ENCODE data around the gene FBXO47. TPM values are rescaled to one million over a fixed set of nuclear protein-coding genes. Genes with fewer than 3 reads are reported as not detected.

The FBXO47 gene
- total RNA-seq, 1 donor from 2014 or later = not detected

DNA sequence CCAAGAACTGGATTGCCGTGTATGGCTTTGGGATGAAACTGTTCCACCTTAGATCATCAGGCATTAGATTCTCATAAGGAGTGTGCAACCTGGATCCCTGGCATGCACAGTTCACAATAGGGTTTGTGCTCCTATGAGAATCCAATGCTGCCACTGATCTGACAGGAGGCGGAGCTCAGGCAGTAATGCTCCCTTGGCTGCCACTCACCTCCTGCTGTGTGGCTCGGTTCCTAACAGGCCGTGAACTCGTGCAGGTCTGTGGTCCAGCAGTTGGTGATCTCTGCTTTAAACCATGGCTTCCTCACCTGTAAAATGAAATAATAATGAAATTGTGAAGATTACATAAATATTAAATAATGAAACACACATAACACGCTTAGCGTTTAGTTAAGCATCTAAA is 45.5 kb upstream of the FBXO47 start:
- Histone ChIP-seq H3K4me3 (no peak overlapping the region), H3K27ac (no peak overlapping the region), H3K9me3 (no peaks in the 10 kb centered on the region), H3K36me3 (no peaks in the 10 kb centered on the region), H3K27me3 (ENCODE audit: low read depth) (no peaks in the 10 kb centered on the region), H3K4me1 (peaks cover 17% of the 10 kb centered on the region)
- intact Hi-C loops (cut with DNase I) = no loop called here
- TF ChIP-seq, protein P1, sequence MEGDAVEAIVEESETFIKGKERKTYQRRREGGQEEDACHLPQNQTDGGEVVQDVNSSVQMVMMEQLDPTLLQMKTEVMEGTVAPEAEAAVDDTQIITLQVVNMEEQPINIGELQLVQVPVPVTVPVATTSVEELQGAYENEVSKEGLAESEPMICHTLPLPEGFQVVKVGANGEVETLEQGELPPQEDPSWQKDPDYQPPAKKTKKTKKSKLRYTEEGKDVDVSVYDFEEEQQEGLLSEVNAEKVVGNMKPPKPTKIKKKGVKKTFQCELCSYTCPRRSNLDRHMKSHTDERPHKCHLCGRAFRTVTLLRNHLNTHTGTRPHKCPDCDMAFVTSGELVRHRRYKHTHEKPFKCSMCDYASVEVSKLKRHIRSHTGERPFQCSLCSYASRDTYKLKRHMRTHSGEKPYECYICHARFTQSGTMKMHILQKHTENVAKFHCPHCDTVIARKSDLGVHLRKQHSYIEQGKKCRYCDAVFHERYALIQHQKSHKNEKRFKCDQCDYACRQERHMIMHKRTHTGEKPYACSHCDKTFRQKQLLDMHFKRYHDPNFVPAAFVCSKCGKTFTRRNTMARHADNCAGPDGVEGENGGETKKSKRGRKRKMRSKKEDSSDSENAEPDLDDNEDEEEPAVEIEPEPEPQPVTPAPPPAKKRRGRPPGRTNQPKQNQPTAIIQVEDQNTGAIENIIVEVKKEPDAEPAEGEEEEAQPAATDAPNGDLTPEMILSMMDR (IDR thresholded peaks at IDR 0.05) = no peak
- ATAC-seq (no peak), DNase-seq (no peak)

DNA sequence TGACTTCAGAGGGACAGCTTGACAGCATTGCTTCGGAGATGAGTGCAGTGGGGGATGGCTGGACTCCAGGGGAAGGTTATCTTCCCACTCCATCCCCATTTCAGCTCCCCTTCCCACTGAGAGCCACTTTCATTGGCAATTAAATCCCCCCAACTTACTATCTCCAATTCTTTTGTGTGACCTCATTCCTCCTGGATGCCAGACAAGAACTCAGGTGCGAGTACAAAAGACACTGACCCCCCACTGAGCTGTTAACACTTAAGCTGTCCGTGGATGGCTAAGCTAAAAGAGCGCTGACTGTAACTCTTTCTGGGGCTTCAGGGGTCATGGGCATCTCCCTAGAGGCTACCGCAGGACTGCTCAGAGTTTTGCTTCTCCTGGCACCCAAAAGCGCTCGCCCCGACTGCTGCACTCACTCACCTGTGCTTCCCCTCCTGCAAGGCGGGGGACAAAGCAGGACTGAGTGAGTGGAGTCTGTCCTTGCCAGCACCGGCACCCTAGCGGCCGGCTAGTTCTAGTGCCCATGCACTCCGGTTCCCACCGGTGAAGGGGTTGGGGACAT is 44.8 kb upstream of the FBXO47 start:
- Histone ChIP-seq H3K36me3 (no peaks in the 10 kb centered on the region), H3K27ac (no peak overlapping the region), H3K9me3 (no peaks in the 10 kb centered on the region), H3K27me3 (ENCODE audit: low read depth) (no peaks in the 10 kb centered on the region), H3K4me1 (peaks cover 13% of the 10 kb centered on the region), H3K4me3 (no peak overlapping the region)
- TF ChIP-seq, protein P1 (IDR thresholded peaks at IDR 0.05) = no peak
- intact Hi-C loops (cut with DNase I) = no loop called here
- ATAC-seq = no peak
- DNase-seq = no peak

DNA sequence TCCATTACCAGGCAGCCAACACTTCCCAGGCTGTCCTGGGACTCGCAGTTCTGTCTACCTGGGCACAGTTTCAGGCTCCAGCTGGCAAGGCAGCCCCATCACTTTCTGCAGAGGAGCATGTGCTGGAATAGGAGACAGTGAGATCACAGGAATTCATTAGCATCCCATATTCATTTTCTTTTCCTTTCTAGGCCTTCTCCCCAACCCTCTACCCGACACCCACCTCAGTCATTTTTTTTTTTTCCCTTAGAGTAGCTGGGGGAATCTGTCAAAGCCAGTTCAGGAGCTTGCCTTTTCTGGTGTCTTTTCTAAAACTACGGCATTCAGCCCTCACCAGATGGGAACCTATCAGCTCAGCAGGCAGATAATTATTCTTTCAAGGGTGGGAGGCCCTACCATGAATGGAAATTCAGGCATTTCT is 42.4 kb upstream of the FBXO47 start:
- TF ChIP-seq, protein P1 (IDR thresholded peaks at IDR 0.05) = no peak
- H3K27ac ChIP-seq = no peak overlapping the region
- intact Hi-C loops (cut with DNase I) = no loop called here

GRCh38 chr17:39008633-39009032 is 41.4 kb upstream of the FBXO47 start:
- no peak overlapping the region for H3K27ac ChIP-seq
- DNase-seq (no peak), ATAC-seq (no peak)
- no peak overlapping the region for H3K4me3 ChIP-seq
- H3K27me3 ChIP-seq (ENCODE audit: low read depth) = no peaks in the 10 kb centered on the region
- H3K36me3 ChIP-seq = no peaks in the 10 kb centered on the region
- TF ChIP-seq, protein P1 (IDR thresholded peaks at IDR 0.05) = no peak
- intact Hi-C loops (cut with DNase I) = no loop called here
- no peaks in the 10 kb centered on the region for H3K9me3 ChIP-seq
- H3K4me1 ChIP-seq = peaks cover 2% of the 10 kb centered on the region

More for the DNA sequence above, 42.4 kb upstream of the FBXO47 start:
- Histone ChIP-seq H3K36me3 (no peaks in the 10 kb centered on the region), H3K9me3 (no peaks in the 10 kb centered on the region), H3K27me3 (ENCODE audit: low read depth) (no peaks in the 10 kb centered on the region), H3K4me3 (no peak overlapping the region), H3K4me1 (peaks cover 3% of the 10 kb centered on the region)
- DNase-seq (no peak), ATAC-seq (no peak)

- Histone ChIP-seq H3K27me3 (ENCODE audit: low read depth) (no peaks in the 10 kb centered on the region), H3K36me3 (no peaks in the 10 kb centered on the region), H3K4me1 (peaks cover 36% of the 10 kb centered on the region), H3K9me3 (no peaks in the 10 kb centered on the region), H3K27ac (peak overlapping the region; percentile 85), H3K4me3 (peak overlapping the region; percentile 23)
- ATAC-seq (peak; percentile 87), DNase-seq (peak; percentile 79)
- TF ChIP-seq, protein P1 (IDR thresholded peaks at IDR 0.05) = no peak
- intact Hi-C loops (cut with DNase I) = no loop called here
These were observed 36.0 kb upstream of the FBXO47 start for GRCh38 chr17:39002991-39003715.
